IMR-90 (cell line): ENCODE results near the gene PKNOX1. TPM values are rescaled to one million over a fixed set of nuclear protein-coding genes. Genes with fewer than 3 reads are reported as not detected.
A peak's percentile ranks its signal among the peaks of the same experiment; 100 is the strongest.

Experiments
- ATAC-seq: fragments of 200-7000 bp; cut with Tn5 transposase; 2 replicates; pipeline ENCODE4 v1.9.1; 2020; ENCODE audit warnings: low read depth, mild to moderate bottlenecking, moderate library complexity
- BruUV-seq: library from RNA; stranded (reverse); fragments of 400-500 nt; replicated peaks from 2 replicates; lab custom pipeline; 2021; lab: Mats Ljungman, UMichigan
- CTCF ChIA-PET: fragments of 300-600 bp; formaldehyde crosslinking; extraction: SDS; loops from one replicate; lab custom pipeline; 2021; ENCODE audit warnings: antibody characterized with exemption; lab: Yijun Ruan, JAX
- POLR2A ChIA-PET: fragments of 300-600 bp; sonication (Branson Sonifier 250); formaldehyde crosslinking; loops from one replicate; lab custom pipeline; 2022; ENCODE audit warnings: antibody characterized with exemption; ENCODE audit not compliant: unreplicated experiment; lab: Charles Lee
- DNase-seq: peaks from one replicate; pipeline ENCODE4 v3.0.0; 2013
- H2AFZ ChIP-seq: replicated peaks from 2 replicates; pipeline ENCODE3; 2013; ENCODE audit warnings: low read length, mild to moderate bottlenecking; ENCODE audit not compliant: poor library complexity
- H2AK5ac ChIP-seq: 2 replicates; pipeline ENCODE4 v1.6.1; 2013; ENCODE audit warnings: low read depth, low read length, inconsistent platforms
- H2AK9ac ChIP-seq: replicated peaks from 2 replicates; pipeline ENCODE3; 2013; ENCODE audit warnings: mild to moderate bottlenecking, low read depth, low read length, moderate library complexity; ENCODE audit not compliant: poor library complexity
- H2BK120ac ChIP-seq: 2 replicates; pipeline ENCODE4 v1.6.1; 2013; ENCODE audit warnings: low read depth, low read length, inconsistent platforms
- H2BK15ac ChIP-seq: 3 replicates; pipeline ENCODE4 v1.6.1; 2013; ENCODE audit warnings: low read depth, low read length, inconsistent platforms
- H2BK20ac ChIP-seq: 2 replicates; pipeline ENCODE4 v1.6.1; 2013; ENCODE audit warnings: low read depth, mild to moderate bottlenecking, inconsistent platforms, low read length, moderate library complexity
- H2BK5ac ChIP-seq: 2 replicates; pipeline ENCODE4 v1.6.1; 2013; ENCODE audit warnings: mild to moderate bottlenecking, low read depth, low read length, inconsistent platforms; ENCODE audit not compliant: poor library complexity, severe bottlenecking
- H3K14ac ChIP-seq: replicated peaks from 2 replicates; pipeline ENCODE4 v1.6.1; 2013; ENCODE audit warnings: low read depth, low read length, inconsistent platforms
- H3K18ac ChIP-seq: 2 replicates; pipeline ENCODE4 v1.6.1; 2013; ENCODE audit warnings: low read depth, low read length, control low read depth
- H3K23ac ChIP-seq: 2 replicates; pipeline ENCODE4 v1.6.1; 2013; ENCODE audit warnings: low read depth, low read length, inconsistent platforms
- H3K27ac ChIP-seq: 2 replicates; pipeline ENCODE4 v1.5.1; 2013; ENCODE audit warnings: mild to moderate bottlenecking, control low read depth, low read length; ENCODE audit not compliant: insufficient read depth
- H3K27me3 ChIP-seq: 2 replicates; pipeline ENCODE4 v1.6.1; 2013; ENCODE audit warnings: low read length; ENCODE audit not compliant: control insufficient read depth, insufficient read depth
- H3K36me3 ChIP-seq: 2 replicates; pipeline ENCODE4 v1.6.1; 2013; ENCODE audit warnings: low read length, mixed read lengths; ENCODE audit not compliant: control insufficient read depth, insufficient read depth
- H3K4ac ChIP-seq: 2 replicates; pipeline ENCODE4 v1.6.1; 2013; ENCODE audit warnings: low read depth, low read length, inconsistent platforms
- H3K4me1 ChIP-seq: 2 replicates; pipeline ENCODE4 v1.6.1; 2013; ENCODE audit warnings: low read length, mixed read lengths; ENCODE audit not compliant: control insufficient read depth, insufficient read depth
- H3K4me2 ChIP-seq: 2 replicates; pipeline ENCODE4 v1.6.1; 2013; ENCODE audit warnings: low read depth, mild to moderate bottlenecking, control low read depth, low read length, moderate library complexity
- H3K4me3 ChIP-seq: 2 replicates; pipeline ENCODE4 v1.5.1; 2013; ENCODE audit warnings: low read depth, mild to moderate bottlenecking, control low read depth, low read length, moderate library complexity; ENCODE audit not compliant: insufficient read depth
- H3K56ac ChIP-seq: 2 replicates; pipeline ENCODE4 v1.6.1; 2013; ENCODE audit warnings: low read length, inconsistent platforms; ENCODE audit not compliant: insufficient read depth; ENCODE audit errors: extremely low read depth
- H3K79me1 ChIP-seq, 2 experiments: 2 replicates each; pipeline ENCODE4 v1.6.1; 2013; ENCODE audit warnings: low read length in 2 of 2, inconsistent platforms in 1 of 2, low read depth in 1 of 2
- H3K9ac ChIP-seq: 2 replicates; pipeline ENCODE4 v1.6.1; 2013; ENCODE audit warnings: low read depth, low read length, control low read depth
- H3K9me1 ChIP-seq: 2 replicates; pipeline ENCODE4 v1.6.1; 2013; ENCODE audit warnings: low read length, inconsistent platforms; ENCODE audit not compliant: insufficient read depth
- H3K9me3 ChIP-seq: 2 replicates; pipeline ENCODE4 v1.6.1; 2013; ENCODE audit warnings: low read length; ENCODE audit not compliant: control insufficient read depth, insufficient read depth
- H4K20me1 ChIP-seq: 2 replicates; pipeline ENCODE4 v1.6.1; 2013; ENCODE audit warnings: low read length, inconsistent platforms; ENCODE audit not compliant: insufficient read depth
- H4K5ac ChIP-seq: 2 replicates; pipeline ENCODE4 v1.6.1; 2013; ENCODE audit warnings: mild to moderate bottlenecking, low read depth, low read length, control low read depth
- H4K8ac ChIP-seq, 2 experiments: 2 replicates each; pipeline ENCODE4 v1.6.1; 2013; ENCODE audit warnings: low read depth in 2 of 2, low read length in 2 of 2, control low read depth in 1 of 2, inconsistent platforms in 1 of 2
- H4K91ac ChIP-seq: 2 replicates; pipeline ENCODE4 v1.6.1; 2013; ENCODE audit warnings: low read depth, low read length, inconsistent platforms; ENCODE audit not compliant: insufficient read depth
- BHLHE40 ChIP-seq: fragments of 150-350 bp; IDR thresholded peaks from 2 replicates; pipeline ENCODE4 v1.6.1; 2016; ENCODE audit warnings: mild to moderate bottlenecking, low read depth, low read length
- CEBPB ChIP-seq: IDR thresholded peaks from 2 replicates; pipeline ENCODE4 v1.6.1; 2012; ENCODE audit warnings: low read depth, low read length, improper control_type of control experiment
- CHD1 ChIP-seq: IDR thresholded peaks from 2 replicates; pipeline ENCODE4 v1.6.1; 2012; ENCODE audit warnings: low read depth, low read length, improper control_type of control experiment
- CTCF ChIP-seq: conservative IDR thresholded peaks from 2 replicates; pipeline ENCODE4 v1.5.1; 2012; ENCODE audit warnings: mild to moderate bottlenecking, low read depth, low read length, improper control_type of control experiment
- ELK1 ChIP-seq: fragments of 150-350 bp; IDR thresholded peaks from 2 replicates; pipeline ENCODE4 v1.6.1; 2016; ENCODE audit warnings: low read depth, mild to moderate bottlenecking, low read length, moderate library complexity, borderline replicate concordance
- FOS ChIP-seq: fragments of 150-350 bp; IDR thresholded peaks from 2 replicates; pipeline ENCODE4 v1.6.1; 2016; ENCODE audit warnings: low read depth, low read length
- MAFK ChIP-seq: IDR thresholded peaks from 2 replicates; pipeline ENCODE4 v1.6.1; 2012; ENCODE audit warnings: low read depth, low read length, improper control_type of control experiment
- MAZ ChIP-seq: IDR thresholded peaks from 2 replicates; pipeline ENCODE4 v1.6.1; 2012; ENCODE audit warnings: low read depth, mild to moderate bottlenecking, low read length, improper control_type of control experiment, moderate library complexity, borderline replicate concordance
- MXI1 ChIP-seq: IDR thresholded peaks from 2 replicates; pipeline ENCODE4 v1.6.1; 2012; ENCODE audit warnings: low read depth, mild to moderate bottlenecking, low read length, moderate library complexity, borderline replicate concordance
- NFE2L2 ChIP-seq: fragments of 150-350 bp; IDR thresholded peaks from 2 replicates; pipeline ENCODE4 v1.6.1; 2016; ENCODE audit warnings: low read depth, mild to moderate bottlenecking, low read length
- POLR2A ChIP-seq: IDR thresholded peaks from 2 replicates; pipeline ENCODE4 v1.6.1; 2012; ENCODE audit warnings: mild to moderate bottlenecking, low read depth, low read length
- RAD21 ChIP-seq: IDR thresholded peaks from 2 replicates; pipeline ENCODE4 v1.6.1; 2012; ENCODE audit warnings: low read length, improper control_type of control experiment
- RCOR1 ChIP-seq: IDR thresholded peaks from 2 replicates; pipeline ENCODE4 v1.6.1; 2012; ENCODE audit warnings: mild to moderate bottlenecking, low read length, improper control_type of control experiment; ENCODE audit not compliant: insufficient replicate concordance
- RFX5 ChIP-seq: IDR thresholded peaks from 2 replicates; pipeline ENCODE4 v1.8.0; 2012; ENCODE audit warnings: low read depth, mild to moderate bottlenecking, low read length, moderate library complexity
- SMC3 ChIP-seq: fragments of 150-350 bp; IDR thresholded peaks from 2 replicates; pipeline ENCODE4 v1.6.1; 2016; ENCODE audit warnings: low read depth, mild to moderate bottlenecking, antibody characterized with exemption, low read length, moderate library complexity
- USF2 ChIP-seq: fragments of 150-350 bp; IDR thresholded peaks from 2 replicates; pipeline ENCODE4 v1.6.1; 2017; ENCODE audit warnings: mild to moderate bottlenecking, antibody characterized with exemption, low read length, low read depth
- WGBS, 2 experiments: methylation state at CpG; one replicate each; pipeline versions ENCODE4 v1.1.5 to v1.1.7; 2013; ENCODE audit warnings: missing lambda C conversion rate in 2 of 2; ENCODE audit not compliant: insufficient read length in 1 of 2; ENCODE audit errors: extremely low coverage in 2 of 2; 5-methylcytosine and 5-hydroxymethylcytosine counted together
- dilution Hi-C: fragments of 300-500 bp; cut with HindIII; formaldehyde crosslinking; loops from one replicate; pipeline ENCODE4 v1.14.3; 2018; ENCODE audit warnings: low sequenced_read_pairs; ENCODE audit not compliant: unreplicated experiment
- in situ Hi-C: fragments of 300-500 bp; cut with MboI; formaldehyde crosslinking; loops from 3 replicates; pipeline ENCODE4 v1.14.3; 2019; ENCODE audit warnings: low sequenced_read_pairs, inconsistent platforms, mixed read lengths
- intact Hi-C: fragments of 100-400 bp; cut with micrococcal nuclease; formaldehyde crosslinking; loops from 2 replicates; pipeline ENCODE4 v1.10.0; 2022
- polyA plus RNA-seq, 3 experiments: library from polyadenylated mRNA; depleted of rRNA; stranded (reverse); fragments of >200 nt; gene quantifications; 2 replicates each; pipeline ENCODE4 v1.2.3, GENCODE V29; 2012; ENCODE audit warnings: low replicate concordance in 1 of 3
- total RNA-seq: library from RNA; depleted of rRNA; stranded (reverse); fragments of >200 nt; gene quantifications from 2 replicates; pipeline ENCODE4 v1.2.3, GENCODE V29; 2012

Gene PKNOX1
- total and polyA plus RNA-seq, 2 of the 4 experiments (the other 2 are of a cell fraction): 35.0 to 61.0 TPM

- Histone ChIP-seq H4K8ac (no peak overlapping the region), H3K9me1 (no peaks in the 10 kb centered on the region), H3K36me3 (no peaks in the 10 kb centered on the region), H3K9ac (no peak overlapping the region), H3K4ac (no peak overlapping the region), H4K5ac (no peak overlapping the region), H3K4me2 (no peak overlapping the region), H3K27ac (no peak overlapping the region), H3K4me3 (no peak overlapping the region), H3K14ac (no peak overlapping the region), H3K27me3 (no peaks in the 10 kb centered on the region), H2AK9ac (no peak overlapping the region), H3K79me1 (no peaks in the 10 kb centered on the region), H3K18ac (no peak overlapping the region), H3K23ac (no peak overlapping the region), H2AK5ac (no peak overlapping the region), H4K20me1 (no peaks in the 10 kb centered on the region), H3K56ac (no peak overlapping the region), H2AFZ (no peak overlapping the region), H2BK5ac (no peak overlapping the region), H2BK120ac (no peak overlapping the region), H2BK20ac (no peak overlapping the region), H3K9me3 (no peaks in the 10 kb centered on the region), H3K4me1 (no peaks in the 10 kb centered on the region; the same call in 1 of the 2 replicates), H2BK15ac (no peak overlapping the region), H4K91ac (no peak overlapping the region)
- DNase-seq (no peak), ATAC-seq (no peak)
- TF ChIP-seq MAZ (no peak), POLR2A (no peak), RAD21 (no peak), ELK1 (no peak), RCOR1 (no peak), RFX5 (no peak), USF2 (no peak), BHLHE40 (no peak), CHD1 (no peak), CTCF (no peak), MAFK (no peak), MXI1 (no peak), FOS (no peak), NFE2L2 (no peak), SMC3 (no peak), CEBPB (no peak)
- WGBS, 2 experiments: 0% methylated on average over 1 of the region's 3 CpGs; no CpG with 5 or more reads in 1 of the 2 experiments
- intact Hi-C loops: no loop called here
- BruUV-seq: TSS peak; percentile 21
- dilution Hi-C loops: no loop called here
- in situ Hi-C loops: no loop called here
- CTCF ChIA-PET: no interaction called here
- POLR2A ChIA-PET: no interaction called here
These were observed 44.4 kb upstream of the PKNOX1 start for GRCh38 chr21:42929969-42930368.
